ENCODE results near the gene ARHGEF12. TPM values are rescaled to one million over a fixed set of nuclear protein-coding genes. Genes with fewer than 3 reads are reported as not detected.

Gene ARHGEF12
- polyA plus RNA-seq, 1 donor = 34.2 TPM

- no peak for DNase-seq (ENCODE audit: low read depth)
Observed at GRCh38 chr11:120316880-120317688, 19.1 kb upstream of the ARHGEF12 start.

GRCh38 chr11:120317689-120318480 is 18.3 kb upstream of the ARHGEF12 start:
- no peak for DNase-seq (ENCODE audit: low read depth)

GRCh38 chr11:120318906-120319305 is 17.3 kb upstream of the ARHGEF12 start:
- no peak for DNase-seq (ENCODE audit: low read depth)

GRCh38 chr11:120324932-120325810 is 11.0 kb upstream of the ARHGEF12 start, which contains the start of gene TLCD5:
TLCD5 (plus strand) TSS chr11:120325299; CDS start chr11:120327442, 2,143 bp downstream.
- no peak for DNase-seq (ENCODE audit: low read depth)

- no peak for DNase-seq (ENCODE audit: low read depth)
Observed at GRCh38 chr11:120326228-120326627, 10.0 kb upstream of the ARHGEF12 start.

GRCh38 chr11:120326845-120327281 is 9.3 kb upstream of the ARHGEF12 start:
- DNase-seq (ENCODE audit: low read depth) = no peak

GRCh38 chr11:120327311-120327710 is 8.9 kb upstream of the ARHGEF12 start:
- DNase-seq (ENCODE audit: low read depth) = no peak

- no peak for DNase-seq (ENCODE audit: low read depth)
Observed at GRCh38 chr11:120329556-120329955, 6.7 kb upstream of the ARHGEF12 start.

- no peak for DNase-seq (ENCODE audit: low read depth)
Observed at GRCh38 chr11:120330045-120330444, 6.2 kb upstream of the ARHGEF12 start.

- DNase-seq (ENCODE audit: low read depth) = no peak
Observed at GRCh38 chr11:120331301-120331996, 4.8 kb upstream of the ARHGEF12 start.

- no peak for DNase-seq (ENCODE audit: low read depth)
Observed at GRCh38 chr11:120332822-120333716, 3.1 kb upstream of the ARHGEF12 start.

- DNase-seq (ENCODE audit: low read depth) = no peak
Observed at GRCh38 chr11:120333801-120334200, 2.4 kb upstream of the ARHGEF12 start.

- no peak for DNase-seq (ENCODE audit: low read depth)
Observed at GRCh38 chr11:120334332-120334731, 1.9 kb upstream of the ARHGEF12 start.

GRCh38 chr11:120334894-120335462 is 1.2 kb upstream of the ARHGEF12 start:
- DNase-seq (ENCODE audit: low read depth) = peak; percentile 82

- no peak for DNase-seq (ENCODE audit: low read depth)
Observed at GRCh38 chr11:120335556-120335907, 681 bp upstream of the ARHGEF12 start.

GRCh38 chr11:120336641-120337354 is 585 bp downstream of the ARHGEF12 start:
- DNase-seq (ENCODE audit: low read depth) = no peak

GRCh38 chr11:120337355-120338106 is 1.3 kb downstream of the ARHGEF12 start:
- DNase-seq (ENCODE audit: low read depth) = no peak
